GM19468 (cell line): ENCODE results near the gene NOVA2.

ENCODE experiments used
- ATAC-seq: cut with Tn5 transposase; IDR thresholded peaks from one replicate; pipeline ENCODE4 v1.9.1; 2021; ENCODE audit warnings: mild to moderate bottlenecking, moderate library complexity, moderate number of reproducible peaks; ENCODE audit not compliant: unreplicated experiment; ENCODE audit errors: extremely low read depth

NOVA2 gene

GRCh38 chr19:45969676-45970075 lies 4.0 kb downstream of the NOVA2 start:
- ATAC-seq = no peak

GRCh38 chr19:45968626-45969025 lies 5.0 kb downstream of the NOVA2 start:
- ATAC-seq = no peak

DNA sequence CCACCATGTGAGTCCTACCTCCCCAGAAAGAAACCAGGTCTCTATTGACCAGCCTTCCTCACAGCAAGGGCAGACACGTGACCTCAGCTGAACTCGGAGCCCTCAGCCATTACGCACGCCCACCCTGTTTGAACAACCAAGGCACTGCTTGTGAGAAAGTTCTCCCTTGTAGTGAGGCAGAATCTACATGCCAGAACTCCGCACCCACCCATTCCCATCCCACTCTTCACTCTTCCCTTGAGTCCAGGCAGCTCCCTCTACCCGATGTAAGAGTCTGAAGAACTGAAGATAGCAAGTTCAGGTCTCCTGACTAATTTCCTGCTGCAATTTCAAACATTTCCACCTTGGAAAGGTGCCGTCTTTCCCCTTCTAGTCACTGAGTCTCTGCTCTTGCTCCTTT lies 6.4 kb downstream of the NOVA2 start:
- ATAC-seq = no peak

DNA sequence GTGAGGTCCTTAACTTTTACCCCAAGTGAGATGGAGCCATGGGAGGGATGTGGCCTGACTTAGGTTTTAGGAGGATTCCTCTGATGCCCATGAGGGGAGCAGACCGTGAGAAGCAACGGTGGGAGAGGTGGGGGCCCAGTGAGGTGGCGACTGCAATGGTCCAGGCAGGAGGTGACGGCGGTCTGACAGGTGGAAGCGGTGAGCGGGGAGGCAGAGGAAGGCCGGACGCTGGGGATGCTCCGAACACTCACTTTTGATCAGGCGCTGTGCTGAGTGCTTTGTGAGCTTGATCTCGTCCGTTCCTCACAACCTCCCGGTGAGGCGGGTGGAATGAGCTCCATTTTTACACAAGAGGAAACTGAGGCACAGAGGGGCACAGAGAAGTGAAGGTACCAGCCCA lies 11.6 kb downstream of the NOVA2 start:
- ATAC-seq = no peak

- ATAC-seq = no peak
These were observed 12.9 kb downstream of the NOVA2 start for GRCh38 chr19:45960595-45961235.

DNA sequence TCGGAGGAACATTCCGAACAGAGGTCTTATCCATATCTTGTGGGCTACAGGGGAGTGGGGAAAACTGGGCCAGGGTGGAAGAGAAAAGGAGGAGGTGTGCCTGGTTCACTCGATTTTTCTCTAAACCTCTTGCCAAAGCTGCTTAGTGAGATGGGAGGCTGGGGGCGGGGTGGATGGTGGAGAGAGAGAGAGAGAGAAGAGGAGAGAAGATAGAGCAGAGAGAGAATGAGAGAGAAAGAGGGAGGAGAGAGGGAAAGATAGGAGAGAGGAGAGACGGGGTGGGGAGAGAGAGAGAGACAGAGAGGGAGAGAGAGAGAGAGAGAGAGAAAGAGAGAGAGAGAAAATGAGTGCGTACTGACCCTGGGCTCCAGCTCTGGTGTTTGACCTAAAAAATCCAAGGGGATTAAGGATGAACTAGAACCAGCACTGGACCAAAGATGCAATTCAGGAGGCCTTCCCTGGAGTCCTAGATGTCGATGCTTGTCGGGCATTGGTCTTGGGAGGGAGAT lies 14.1 kb downstream of the NOVA2 start:
- no peak for ATAC-seq

DNA sequence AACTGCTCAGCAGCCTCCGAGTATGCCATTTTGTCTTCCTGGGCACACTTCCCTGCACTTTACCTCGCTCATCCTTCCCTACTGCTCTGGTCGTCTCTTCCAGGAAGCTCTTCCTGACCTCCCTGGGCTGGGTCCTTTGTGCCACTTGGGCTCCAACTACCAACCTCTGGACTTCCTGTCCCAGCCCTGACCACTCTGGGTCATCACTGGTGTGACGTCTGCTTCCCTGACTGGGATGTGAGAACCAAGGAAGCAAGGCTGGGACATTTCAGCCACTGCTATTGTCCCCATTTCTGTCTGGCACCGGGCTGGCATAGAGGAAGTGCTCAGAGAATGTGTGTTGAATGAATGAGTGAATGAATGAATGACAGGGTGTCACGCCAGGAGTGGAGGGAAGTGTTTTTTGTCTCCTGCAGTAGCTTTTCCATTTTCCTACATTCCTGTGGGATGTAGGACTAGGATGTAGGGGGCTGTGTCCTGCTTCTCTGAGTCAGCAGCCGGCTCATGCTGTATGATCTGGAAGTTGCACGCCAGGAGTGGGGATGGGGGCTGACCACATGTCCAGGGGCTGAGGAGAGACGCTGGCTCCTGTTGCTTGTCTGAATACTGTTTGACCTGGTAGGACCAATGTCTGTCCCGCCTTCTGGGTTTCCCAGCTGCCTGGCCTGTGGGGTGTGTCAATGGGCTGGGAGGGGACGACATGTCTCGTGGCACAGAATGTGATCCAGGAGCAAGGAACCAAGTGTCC lies 14.7 kb downstream of the NOVA2 start:
- no peak for ATAC-seq

DNA sequence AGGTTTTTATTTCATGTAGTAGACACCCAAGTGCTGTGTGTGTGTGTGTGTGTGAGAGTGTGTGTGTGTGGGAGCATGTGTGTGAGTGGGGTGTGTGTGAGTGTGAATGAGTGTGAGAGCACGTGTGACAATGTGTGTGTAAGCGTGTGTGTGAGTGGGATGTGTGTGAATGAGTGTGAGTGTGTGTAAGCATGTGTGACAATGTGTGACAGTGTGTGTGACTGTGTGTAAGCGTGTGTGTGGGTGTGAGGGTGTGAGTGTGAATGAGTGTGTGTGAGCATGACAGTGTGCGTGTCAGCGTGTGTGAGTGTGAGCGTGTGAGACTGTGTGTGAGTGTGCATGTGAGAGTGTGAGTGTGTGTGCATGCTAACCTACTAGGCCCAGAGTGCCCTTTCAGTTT lies 15.3 kb downstream of the NOVA2 start:
- ATAC-seq = no peak

DNA sequence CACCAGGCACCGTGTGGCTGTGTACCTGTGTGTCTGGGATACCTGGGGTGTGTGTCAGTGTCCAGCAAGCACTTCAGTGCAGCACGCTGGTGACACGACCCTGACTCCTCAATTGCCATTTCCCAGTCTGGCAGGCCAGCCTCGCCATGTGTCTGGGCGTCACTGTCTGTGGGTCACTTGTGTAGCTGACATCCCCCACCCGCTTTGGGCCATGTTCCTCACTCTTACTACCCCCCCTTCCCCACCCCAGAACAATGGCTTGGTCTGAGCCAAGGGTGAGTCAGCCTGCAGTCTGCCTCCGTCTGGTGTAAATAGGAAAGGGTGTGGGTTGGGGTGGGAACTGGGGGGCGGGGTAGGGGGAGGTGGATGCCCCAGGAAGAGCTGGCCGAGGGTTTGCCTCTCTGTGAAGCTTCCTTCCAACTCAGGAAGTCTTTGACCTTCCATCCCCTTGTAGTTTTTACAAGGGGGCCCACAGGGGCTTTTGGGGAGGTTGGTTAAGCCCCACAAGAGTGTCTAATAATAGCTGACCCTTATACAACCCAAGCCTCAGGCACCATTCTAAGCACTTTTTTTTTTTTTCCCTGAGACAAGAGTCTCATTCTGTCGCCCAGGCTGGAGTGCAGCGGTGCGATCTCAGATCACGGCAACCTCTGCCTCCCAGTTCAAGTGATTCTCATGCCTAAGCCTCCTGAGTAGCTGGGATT lies 17.6 kb downstream of the NOVA2 start:
- ATAC-seq = no peak

GRCh38 chr19:45954156-45954555 lies 19.5 kb downstream of the NOVA2 start:
- ATAC-seq = no peak

GRCh38 chr19:45953676-45954075 lies 20.0 kb downstream of the NOVA2 start:
- ATAC-seq = no peak

- ATAC-seq = no peak
These were observed 20.8 kb downstream of the NOVA2 start for GRCh38 chr19:45952686-45953505.

DNA sequence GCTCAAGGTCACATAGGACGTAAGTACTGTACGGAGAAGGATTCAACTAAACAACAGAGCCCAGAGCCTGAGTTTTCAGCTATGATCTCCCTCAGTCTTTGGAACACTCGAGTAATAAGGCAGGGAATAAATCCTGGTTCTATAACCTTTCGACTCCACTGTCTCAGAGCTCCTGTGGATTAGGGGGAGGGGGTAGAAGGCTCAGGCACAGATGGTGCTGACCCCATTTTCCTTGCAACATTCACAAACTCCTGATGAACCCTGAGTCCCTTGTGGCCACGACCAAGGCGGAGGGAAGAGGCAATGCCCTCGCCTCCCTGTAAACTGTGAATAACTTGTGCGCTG lies 21.4 kb downstream of the NOVA2 start:
- no peak for ATAC-seq

- ATAC-seq = no peak
These were observed 25.7 kb downstream of the NOVA2 start for GRCh38 chr19:45947926-45948325.

DNA sequence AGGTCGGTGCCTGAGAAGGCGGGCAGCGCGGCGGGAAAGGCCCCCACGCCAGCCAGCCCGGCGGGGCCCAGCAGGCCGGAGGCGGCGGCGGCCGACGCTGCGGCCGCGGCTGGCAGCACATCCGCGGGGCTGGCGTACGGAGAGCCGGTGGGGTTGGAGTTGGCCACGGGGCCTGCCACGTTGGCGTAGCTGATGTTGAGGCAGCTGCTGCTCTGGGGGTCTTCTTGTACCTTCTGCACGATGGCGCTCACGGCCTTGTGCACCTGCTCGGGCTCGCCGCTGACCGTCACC lies 33.2 kb downstream of the NOVA2 start:
- no peak for ATAC-seq

DNA sequence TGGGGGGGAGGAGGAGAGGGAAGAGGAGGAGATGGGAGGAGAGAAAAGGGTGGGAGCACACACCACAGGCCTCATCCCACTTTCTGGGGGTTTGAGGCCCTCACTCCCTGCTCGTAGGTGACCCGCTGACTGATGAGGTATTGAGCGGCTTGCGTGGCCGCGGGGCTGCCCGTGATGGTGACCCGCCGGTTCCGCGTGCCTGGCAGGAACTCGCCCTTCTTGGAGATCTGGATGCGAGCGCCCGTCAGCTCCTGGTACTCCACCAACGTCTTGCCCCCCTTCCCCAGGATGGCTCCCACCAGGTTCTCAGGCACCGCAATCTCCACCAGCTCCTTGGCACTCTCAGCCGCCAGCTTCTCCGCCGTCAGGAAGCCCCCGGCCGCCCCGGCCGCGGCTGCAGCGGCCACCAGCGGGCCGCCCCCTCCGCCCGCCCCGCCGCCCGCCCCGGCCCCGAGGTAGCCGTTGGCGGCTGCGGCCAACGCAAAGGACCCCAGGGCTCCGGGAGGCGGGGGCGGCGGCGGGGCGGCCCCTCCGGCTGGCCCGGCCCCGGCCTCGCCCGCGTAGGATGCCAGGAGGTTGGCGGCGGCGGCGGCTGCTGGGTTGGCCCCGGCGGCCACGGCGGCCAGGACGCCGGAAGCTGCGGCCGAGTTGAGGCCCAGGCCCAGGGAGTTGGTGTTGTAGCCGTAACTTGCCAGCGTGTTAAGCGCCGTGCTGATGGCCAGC lies 33.7 kb downstream of the NOVA2 start:
- no peak for ATAC-seq

GRCh38 chr19:45938733-45939319 lies 34.8 kb downstream of the NOVA2 start:
- no peak for ATAC-seq

DNA sequence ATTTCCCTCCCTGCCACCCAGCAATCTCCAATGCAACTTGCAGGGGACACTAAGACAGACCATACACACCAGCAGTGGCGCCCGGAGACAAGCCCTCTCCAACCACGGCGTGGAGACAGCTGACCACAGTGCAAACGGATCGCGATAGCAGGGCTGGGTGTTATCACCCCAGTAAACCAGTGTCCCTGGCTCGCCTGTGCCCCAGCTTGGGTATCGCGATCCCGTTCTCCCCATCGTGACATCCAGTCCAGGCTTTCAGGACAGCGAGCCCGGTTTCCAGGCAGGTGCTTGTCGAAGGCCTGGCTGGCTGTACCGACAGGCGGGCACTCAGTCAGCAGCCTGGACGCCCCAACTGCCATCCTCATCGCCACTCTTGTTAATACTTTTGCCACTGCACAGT lies 38.4 kb downstream of the NOVA2 start:
- ATAC-seq = no peak

GRCh38 chr19:45934551-45935230 lies 39.0 kb downstream of the NOVA2 start:
- ATAC-seq = no peak
